GM06990 (cell line): ENCODE data around the gene NKAIN2.
A peak's percentile ranks its signal among the peaks of the same experiment; 100 is the strongest.

ENCODE experiments used
- DNase-seq: peaks from one replicate; pipeline ENCODE4 v3.0.0-alpha.2; 2011; ENCODE audit not compliant: insufficient read length; ENCODE audit errors: extremely low read depth
- H3K27me3 ChIP-seq: replicated peaks from 2 replicates; pipeline ENCODE4 v1.6.0; 2011; ENCODE audit warnings: low read length; ENCODE audit not compliant: control insufficient read depth, insufficient read depth
- H3K36me3 ChIP-seq: 2 replicates; pipeline ENCODE4 v1.5.1; 2011; ENCODE audit warnings: low read length; ENCODE audit not compliant: control insufficient read depth, insufficient read depth
- H3K4me3 ChIP-seq: replicated peaks from 2 replicates; pipeline ENCODE4 v1.5.1; 2011; ENCODE audit warnings: low read depth, mild to moderate bottlenecking, control low read depth, low read length
- CTCF ChIP-seq: IDR thresholded peaks from 2 replicates; pipeline ENCODE4 v1.5.1; 2011; ENCODE audit warnings: low read length, control low read depth, mild to moderate bottlenecking, inconsistent platforms; ENCODE audit not compliant: insufficient read depth, poor library complexity, severe bottlenecking

Gene NKAIN2

DNA sequence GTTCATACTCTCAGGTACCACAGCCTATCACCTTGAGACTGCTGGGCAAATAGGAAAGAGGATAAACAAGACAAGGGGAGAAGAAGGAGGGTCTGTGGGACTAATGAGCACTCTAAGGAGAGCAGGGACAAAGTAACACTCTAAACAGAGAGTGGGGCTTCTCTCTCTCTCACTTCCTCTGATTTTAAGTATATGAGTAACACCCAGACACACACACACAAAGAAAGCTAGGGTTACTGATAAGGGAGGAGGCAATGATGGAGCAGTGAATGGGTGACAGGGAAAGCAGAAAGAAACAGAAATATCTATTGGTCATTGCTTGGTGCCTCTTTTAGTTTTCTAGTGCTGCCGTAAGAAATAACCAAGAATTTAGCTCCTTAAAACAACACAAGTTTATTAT, 1062.4 kb downstream of the NKAIN2 start:
- Histone ChIP-seq H3K36me3 (no peaks in the 10 kb centered on the region), H3K27me3 (no peaks in the 10 kb centered on the region; the same call in 1 of the 2 replicates), H3K4me3 (no peak overlapping the region)
- DNase-seq: no peak
- TF ChIP-seq CTCF: no peak

DNA sequence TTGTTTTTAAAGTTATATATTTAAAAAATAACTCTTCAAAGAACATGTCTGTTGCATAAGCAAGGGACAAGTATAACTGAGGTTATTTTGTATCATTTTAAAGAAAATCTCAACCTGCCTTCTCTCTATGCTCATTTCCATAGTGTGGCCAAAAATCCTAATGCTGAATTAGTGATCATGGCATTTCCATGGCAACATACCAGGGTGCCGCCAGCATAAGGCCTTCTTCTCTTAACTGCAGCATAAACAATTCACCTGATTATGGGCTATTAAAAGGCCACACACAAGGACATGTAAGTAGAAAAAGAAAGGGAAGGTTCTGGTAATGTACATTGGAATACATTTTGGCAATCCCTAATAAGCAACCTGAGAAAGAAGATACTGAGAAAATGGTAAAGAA, 1063.5 kb downstream of the NKAIN2 start:
- DNase-seq: no peak
- Histone ChIP-seq H3K4me3 (no peak overlapping the region), H3K36me3 (no peaks in the 10 kb centered on the region), H3K27me3 (no peaks in the 10 kb centered on the region; the same call in 1 of the 2 replicates)
- TF ChIP-seq CTCF: no peak

DNA sequence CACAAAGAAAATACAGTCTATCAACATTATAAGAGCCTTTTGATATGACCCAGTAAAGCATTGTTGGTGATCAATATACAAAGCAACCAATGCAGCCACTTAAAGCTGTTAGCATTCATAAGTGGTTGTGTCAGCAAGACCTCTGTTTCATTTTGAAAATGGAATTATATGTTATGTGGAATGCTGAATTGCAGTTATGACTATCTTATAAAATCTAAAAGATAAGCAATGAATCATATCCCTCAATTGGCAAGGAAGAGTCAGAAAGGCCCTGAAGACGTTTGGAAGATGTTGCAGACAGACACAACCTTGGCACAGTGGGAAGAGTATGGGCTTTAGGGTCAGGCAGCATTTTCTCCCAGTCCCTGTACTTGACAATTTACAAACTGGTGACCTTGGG, 1064.8 kb downstream of the NKAIN2 start:
- DNase-seq: no peak
- H3K4me3 ChIP-seq: no peak overlapping the region
- TF ChIP-seq CTCF: no peak
- no peaks in the 10 kb centered on the region; the same call in 1 of the 2 replicates for H3K27me3 ChIP-seq
- H3K36me3 ChIP-seq: no peaks in the 10 kb centered on the region

- Histone ChIP-seq H3K36me3 (no peaks in the 10 kb centered on the region), H3K4me3 (no peak overlapping the region), H3K27me3 (no peaks in the 10 kb centered on the region; the same call in 1 of the 2 replicates)
- TF ChIP-seq CTCF: no peak
- DNase-seq: no peak
Measured at GRCh38 chr6:124869416-124869815, 1065.8 kb downstream of the NKAIN2 start.

- DNase-seq: no peak
- Histone ChIP-seq H3K4me3 (no peak overlapping the region), H3K36me3 (no peaks in the 10 kb centered on the region), H3K27me3 (no peaks in the 10 kb centered on the region; the same call in 1 of the 2 replicates)
- peak; percentile 35 for TF ChIP-seq CTCF
Measured at GRCh38 chr6:124870611-124871459, 1067.2 kb downstream of the NKAIN2 start.
